GM21515 (cell line): ENCODE measurements around the gene ADAM12.

ENCODE experiments used
- ATAC-seq: cut with Tn5 transposase; IDR thresholded peaks from one replicate; pipeline ENCODE4 v1.9.1; 2021; ENCODE audit not compliant: unreplicated experiment

ADAM12 gene

DNA sequence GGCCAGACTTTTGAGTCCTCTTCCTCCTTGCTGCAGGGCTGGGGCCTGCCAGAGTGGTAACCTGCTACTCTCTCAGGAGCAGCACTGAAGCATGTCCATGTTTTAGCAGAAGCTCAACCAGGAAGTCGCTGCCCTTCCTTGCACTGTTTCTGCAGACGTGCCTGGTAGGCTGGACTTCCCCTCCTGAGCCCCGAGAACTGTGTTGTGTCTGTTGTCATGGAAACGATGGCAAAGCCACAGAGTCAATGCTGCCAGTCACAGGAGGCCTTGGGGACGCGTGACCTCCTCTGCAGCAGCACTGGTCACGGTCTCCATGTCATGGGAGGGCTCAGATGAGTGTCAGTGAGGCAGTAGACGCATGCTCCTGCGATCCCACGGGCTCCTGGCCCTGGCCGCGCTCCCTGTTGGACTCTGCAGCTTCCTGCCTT is 346.5 kb downstream of the ADAM12 start:
- ATAC-seq = peak; percentile 99

DNA sequence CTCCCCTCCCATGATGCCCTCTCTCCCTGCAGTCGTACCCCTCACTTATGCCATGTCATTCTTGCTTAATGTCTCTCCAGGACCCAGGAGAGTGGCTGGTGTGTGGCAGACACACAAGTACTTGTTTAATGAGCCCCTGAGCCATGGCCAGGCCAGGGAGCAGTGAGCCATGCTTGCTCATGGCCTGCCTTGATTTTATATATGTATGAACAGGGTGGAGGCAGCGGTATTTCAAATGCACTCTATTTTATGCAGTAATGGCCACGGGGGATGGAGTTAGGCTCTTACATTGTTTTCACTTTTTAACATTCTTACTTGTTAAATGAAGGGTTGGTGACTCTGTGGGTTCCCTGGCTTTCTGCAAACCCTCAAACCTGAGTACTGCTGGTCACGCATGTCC is 347.2 kb downstream of the ADAM12 start:
- ATAC-seq = no peak

DNA sequence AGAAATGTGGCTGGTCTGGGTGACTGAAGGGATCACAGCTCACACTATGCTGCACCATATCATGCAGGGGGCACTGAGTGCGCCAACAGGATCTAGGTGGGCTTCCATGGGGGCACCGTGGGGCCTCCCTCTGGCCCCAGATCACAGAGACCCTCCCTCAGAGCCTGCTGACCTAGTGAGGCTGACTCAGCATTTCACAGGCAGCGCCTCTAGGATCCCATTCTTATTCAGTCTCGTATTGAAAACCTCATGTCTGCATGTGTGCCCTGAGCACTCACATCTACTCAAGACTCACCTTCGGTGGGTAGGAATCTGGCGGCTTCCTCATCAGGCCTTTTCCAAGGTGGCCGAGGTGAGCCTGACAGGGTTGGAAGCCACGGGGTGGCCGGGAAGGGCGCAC is 350.3 kb downstream of the ADAM12 start:
- ATAC-seq = no peak

DNA sequence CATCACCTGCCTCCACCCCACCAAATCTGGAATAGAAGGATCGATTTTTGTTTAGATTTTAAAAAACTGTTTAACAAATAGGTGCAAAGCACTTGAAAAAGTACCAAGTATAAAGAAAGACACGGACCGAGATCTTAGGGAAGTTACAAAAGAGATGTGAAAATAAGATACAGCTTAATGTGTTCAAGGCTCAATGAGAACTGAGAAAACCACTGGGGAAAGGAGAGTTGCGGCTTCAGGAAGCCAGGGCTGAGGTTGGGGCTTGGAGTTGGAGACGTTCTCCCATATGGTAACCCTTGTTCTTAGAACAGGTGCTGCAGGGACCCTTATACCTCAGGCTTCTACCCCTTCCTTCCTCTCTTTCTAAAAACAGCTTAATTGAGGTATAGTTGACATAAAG is 351.8 kb downstream of the ADAM12 start:
- no peak for ATAC-seq

DNA sequence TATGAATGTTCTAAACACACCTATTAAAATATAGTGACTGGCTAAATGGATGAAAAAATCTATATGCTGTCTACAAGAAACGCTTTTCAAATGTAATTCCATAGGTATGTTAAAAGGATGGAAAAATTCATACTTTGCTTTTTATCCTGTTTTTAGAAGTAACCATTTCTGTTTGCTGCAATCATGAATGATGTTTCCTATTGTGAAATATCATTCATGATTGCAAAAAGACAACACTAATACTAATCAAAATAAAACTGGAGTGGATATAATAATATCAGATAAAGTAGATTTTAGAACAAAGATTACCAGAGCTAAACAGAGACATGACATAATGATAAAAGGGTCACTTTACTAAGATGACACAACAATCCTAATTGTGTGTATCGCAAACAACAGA is 353.7 kb downstream of the ADAM12 start:
- ATAC-seq = no peak

DNA sequence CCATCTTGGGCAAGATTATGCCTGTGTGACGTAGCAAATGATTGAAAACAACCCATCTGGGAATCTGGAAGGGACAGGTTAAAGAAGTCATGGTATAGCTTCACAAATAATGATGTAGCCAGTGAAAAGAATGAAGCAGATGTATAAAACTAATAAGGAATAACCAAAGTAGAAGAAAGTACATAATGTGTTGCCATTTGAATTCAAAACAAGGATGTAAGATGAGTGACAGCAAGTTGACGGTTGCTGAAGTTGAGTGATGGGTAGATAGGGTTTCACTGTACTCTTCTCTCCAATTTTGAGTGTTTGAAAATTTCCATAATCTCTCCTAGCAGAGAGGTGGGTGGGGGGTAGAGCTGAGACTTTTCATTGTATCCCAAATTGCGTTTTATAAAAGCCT is 358.3 kb downstream of the ADAM12 start:
- ATAC-seq = no peak

DNA sequence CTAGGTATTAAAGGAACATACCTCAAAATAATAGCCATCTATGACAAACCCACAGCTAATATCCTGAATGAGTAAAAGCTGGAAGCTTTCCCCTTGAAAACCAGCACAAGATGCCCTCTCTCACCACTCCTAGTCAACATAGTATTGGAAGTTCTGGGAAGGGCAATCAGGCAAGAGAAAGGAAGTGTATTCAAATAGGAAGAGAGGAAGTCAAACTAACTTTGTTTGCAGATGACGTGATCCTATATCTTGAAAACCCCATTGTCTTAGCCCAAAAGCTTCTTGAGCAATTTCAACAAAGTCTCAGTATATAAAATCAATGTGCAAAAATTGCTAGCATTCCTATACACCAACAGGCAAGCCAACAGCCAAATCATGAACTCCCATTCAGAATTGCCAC is 360.6 kb downstream of the ADAM12 start:
- ATAC-seq = no peak

DNA sequence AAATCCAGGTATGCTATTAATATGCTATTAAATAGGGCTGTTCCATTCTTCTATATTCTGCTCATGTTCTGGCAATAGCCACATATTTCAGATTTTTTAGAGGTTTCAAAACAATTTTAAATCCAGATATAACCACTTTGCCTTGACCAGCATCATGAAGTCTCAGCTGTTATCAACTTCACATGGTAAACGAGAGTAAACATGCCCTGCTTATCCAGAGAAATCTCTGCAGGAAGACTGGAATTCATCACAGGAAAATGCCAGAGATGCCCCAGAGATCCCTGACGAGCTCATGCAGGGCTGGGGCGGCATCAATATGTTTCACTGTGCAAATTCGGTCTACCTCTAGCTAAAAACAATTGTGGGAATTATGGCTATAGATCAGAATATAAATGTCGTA is 365.4 kb downstream of the ADAM12 start:
- no peak for ATAC-seq

DNA sequence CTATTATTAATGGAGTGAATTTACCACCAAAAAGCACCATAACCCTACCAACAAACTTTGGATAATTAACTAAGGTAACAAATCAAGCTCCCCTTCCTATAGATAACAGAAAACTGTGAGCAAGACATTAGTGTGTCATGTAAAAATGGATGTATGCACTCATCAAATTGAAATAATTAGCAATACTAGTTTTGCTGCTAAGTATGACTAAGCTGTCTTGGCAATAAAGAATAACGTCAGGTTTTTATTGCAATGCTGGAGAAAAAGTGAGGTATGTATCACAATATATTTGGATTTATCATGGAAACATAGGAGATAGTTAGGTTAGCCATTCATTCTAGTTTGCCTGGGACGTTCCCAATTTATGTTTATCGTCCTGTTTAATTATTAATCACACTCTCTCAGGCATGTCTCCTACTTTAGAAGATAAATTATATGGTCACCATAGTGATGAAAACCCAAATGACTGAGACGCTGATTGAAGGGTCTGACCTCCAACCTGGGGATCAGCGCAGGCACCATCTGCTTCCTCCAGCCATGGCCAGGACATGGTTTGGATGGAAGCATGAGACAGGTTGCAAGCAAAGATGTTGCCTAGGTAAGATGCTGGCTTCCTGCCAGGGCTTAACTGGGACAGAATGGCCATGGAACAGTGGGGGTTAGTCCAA is 366.3 kb downstream of the ADAM12 start:
- no peak for ATAC-seq

DNA sequence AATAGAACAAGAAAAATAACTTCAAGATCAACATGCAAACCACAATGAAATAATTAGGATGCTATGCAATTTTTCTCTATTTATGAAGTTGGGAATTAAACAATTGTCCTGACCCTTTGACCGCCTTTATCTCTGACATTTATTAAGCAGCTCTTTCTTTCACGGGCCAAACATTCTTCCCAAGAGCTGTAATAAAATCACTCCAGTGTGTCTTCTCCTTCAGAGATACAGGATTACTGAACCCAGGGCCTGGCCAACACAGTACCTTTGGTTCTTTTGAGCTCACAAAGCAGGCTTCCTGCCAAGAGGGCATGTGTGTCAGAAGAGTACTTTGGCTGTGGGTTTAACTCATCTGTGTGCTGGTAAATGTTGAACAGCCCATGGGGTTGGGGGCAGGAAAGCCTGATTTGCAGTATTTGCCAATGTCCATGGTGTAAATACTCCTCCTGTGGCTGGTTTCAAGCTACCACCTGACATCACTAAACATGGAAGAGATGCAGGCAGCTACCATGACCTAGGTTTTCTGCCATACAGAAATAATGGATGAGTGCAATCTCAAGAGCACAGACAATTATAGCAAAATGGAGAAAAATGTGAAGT is 370.2 kb downstream of the ADAM12 start:
- ATAC-seq = no peak

DNA sequence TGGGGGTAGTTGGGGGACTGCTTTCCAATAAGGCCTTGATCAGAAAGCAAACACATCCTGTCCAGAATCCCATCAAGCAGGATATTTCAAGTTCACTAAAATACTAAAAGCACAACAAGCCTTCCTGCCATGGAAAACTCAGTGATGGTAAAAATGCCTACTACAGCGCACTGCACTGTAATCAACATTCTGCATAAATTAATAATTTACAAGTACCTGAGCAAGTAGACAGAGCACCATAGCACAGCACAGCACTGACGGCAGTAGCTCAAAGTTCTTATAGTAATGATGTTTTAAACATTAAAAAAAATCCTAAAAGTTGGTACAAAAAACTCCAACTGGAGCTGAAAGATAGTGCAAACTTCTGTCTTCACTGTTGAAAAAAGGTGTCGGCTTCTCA is 371.4 kb downstream of the ADAM12 start:
- no peak for ATAC-seq

DNA sequence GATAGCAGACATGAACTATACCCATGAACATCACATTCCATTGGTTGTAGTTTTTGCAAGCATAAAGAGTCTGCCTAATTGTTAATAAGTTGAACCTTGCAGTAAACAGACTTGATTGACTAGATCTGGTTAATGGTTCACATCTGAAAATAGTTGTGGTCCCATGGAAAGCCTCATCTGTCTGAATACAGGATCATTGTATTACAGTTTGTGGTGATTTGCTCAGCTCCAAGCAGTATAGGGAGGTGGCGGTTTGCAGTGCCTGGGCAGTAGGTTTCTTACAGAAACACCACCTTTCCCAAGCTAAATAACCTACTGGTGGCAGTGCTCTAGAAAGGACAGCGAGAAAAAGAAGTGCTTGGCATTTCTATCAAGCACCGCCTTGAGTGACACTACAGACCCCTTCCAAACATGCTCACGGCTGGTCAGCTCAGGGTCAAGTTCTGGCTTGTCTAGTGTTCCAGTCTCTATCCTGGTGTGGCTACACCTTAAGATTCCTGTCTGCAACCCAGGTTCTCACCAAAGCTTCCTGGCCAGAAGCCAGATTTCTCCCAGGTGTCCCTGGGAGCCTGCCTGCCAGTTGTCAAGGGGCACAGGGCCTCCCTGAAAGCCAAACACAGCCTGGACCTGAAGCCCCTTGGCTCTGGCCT is 372.0 kb downstream of the ADAM12 start:
- ATAC-seq = no peak

DNA sequence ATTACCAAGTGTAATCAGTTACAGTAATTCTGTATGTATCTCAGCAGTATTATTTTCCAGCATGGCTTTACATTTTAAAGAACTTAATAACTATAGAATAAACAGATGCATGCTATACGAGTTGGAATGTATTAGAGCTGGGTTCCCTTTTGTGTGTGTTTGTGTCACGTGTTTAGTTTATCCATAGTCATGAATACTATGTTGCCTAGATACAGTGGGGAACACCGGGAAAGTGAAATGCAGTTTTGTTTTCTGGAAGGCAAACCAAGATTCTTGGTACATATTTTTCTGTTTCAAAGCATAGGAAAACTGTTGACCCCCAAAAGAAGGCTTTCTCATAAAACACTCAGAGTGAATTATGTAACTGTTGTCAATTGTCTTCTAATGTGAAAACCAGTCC is 372.9 kb downstream of the ADAM12 start:
- ATAC-seq = no peak

DNA sequence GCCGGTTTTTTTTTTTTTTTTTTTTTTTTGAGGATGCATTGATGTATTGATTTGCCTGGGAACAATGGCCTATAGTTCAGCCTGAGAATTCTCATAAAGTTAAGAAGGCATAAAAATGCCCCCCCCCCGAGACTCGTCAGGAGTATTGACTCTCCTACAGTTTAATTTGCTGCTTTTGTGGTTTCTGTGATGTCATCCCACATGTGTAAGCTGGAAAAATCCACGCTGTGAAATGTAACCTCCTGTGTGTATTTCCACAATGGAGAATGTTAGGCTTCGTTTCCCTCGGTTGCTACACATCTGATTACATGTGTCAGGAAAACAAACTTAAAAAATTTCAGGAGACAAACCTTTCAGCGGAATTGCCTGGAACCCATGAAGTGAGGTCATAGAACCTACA is 374.0 kb downstream of the ADAM12 start:
- no peak for ATAC-seq

DNA sequence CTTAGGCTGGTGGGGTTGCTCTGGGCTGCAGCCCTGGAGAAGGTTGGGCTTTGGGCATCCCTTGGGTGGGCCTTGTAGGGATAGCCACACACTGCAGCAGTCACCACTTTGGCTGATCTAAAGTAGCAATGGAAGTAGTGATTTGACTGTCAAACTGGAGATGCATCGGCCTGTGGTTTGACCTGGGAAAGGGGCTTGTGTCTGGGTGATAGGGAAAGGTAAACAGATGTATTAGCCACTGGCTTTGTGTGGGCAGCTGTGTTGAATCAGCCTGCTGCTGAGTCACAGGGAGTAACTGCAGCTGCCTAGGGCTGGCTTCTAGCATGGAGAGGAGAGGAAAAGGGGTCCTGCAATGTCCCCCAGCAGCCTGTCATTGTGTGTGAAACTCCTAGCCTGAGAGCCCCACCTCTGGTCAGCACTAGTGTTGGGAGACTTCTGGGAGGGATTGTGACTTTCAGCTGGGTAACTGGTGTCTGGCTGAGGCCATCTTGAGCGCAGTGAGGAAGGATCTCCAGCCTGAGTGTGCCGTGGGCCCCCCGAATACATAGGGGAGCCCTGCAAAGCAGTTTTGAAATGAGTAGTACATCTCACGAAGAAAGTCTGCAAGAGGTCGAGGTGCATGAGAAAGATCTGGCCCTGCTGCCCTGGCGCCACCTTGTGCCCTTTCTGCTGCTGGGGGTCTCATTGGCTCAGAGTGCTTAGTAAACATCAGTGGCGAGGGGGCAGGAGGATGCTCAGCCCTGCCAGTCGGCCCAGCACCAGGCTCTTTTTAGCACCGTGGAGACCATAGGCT is 374.6 kb downstream of the ADAM12 start:
- peak; percentile 60 for ATAC-seq

DNA sequence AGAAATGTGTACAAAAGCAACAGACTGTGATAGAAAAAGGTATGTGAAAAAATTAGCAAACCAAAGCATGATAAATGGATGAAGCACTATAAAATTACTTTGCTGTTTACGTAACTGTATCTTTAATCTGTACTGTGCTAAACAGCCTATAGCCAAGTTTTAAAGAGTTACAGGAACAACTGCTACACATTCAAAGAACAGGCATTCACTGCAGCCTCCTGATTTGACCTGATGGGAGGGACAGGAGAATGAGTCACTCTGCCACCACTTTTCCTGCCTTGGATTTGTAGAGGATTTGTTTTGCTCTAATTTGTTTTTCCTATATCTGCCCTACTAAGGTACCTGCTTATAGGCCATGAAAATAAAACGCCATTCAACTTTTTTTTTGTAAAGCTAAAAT is 375.8 kb downstream of the ADAM12 start:
- ATAC-seq = no peak

DNA sequence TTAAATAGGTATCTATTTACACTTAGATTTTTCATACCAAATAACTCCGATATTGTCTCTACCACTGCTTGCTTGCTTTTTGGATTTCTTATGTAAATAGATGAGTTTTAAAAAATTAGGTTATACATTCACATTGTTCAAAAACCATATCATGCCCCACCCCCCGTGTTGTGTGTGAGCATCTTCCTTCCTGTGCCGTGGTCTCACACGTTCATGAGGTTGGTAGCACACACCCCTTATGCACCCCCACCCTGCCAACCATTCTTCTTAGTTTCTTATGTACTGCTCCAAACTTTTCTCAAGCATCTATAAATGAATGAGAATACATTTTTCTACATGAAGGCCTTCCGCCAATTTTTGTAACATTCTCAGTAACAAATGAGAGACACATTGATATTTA is 376.3 kb downstream of the ADAM12 start:
- ATAC-seq = no peak

DNA sequence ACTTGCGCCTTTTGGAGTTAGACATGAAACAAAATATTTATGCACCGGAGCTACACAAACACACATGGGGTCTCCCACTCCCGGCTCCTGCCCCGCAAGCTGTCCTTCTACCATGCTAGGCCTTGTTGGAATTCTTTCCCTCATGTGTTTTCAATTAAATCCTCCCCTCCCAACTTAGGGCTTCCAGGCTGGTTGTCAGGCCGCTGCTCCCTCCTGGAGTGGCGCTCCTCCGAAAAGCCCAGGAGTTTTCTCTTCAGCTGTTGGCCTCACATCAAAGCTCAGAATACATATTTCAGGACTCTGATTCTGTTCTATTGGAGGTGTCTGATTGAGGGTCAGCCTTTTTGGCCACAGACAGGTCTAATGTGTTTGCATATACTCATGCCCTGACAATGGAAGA is 378.6 kb downstream of the ADAM12 start:
- no peak for ATAC-seq

DNA sequence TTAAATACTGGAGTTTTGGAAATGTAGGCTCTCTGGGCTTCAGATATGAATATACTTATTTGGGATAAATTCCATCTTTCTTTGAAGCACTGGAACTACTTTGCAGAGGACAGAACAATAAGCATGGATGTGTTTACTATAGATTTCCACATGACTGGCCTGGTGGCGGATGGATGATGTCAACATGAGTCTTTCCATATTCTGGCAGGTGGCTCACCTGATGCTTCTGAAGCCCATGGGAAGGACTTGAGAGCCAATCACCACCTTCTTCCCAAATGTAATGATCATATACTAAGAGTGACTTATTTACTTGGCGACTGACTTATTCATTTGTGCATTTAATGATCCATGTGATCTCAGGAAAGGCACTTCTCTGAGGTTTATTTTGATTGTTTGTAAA is 381.4 kb downstream of the ADAM12 start:
- ATAC-seq = no peak

DNA sequence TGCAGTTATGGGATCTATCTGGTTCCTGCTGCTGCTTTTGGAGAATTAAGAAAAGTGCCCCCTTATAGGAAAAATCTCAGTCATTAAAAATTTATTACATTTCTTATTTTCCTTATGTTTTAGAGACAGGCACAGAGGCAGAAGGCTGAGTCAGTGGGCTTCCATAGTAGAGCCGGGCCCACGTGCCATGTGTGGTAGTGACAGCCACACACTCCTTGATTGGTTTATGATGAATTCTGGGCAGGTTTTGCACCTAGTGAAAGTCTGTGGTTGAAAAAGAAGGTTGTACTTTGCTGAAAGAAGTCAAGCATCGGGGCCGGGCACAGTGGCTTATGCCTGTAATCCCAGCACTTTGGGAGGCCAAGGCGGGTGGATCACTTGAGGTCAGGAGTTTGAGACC is 382.0 kb downstream of the ADAM12 start:
- ATAC-seq = no peak

DNA sequence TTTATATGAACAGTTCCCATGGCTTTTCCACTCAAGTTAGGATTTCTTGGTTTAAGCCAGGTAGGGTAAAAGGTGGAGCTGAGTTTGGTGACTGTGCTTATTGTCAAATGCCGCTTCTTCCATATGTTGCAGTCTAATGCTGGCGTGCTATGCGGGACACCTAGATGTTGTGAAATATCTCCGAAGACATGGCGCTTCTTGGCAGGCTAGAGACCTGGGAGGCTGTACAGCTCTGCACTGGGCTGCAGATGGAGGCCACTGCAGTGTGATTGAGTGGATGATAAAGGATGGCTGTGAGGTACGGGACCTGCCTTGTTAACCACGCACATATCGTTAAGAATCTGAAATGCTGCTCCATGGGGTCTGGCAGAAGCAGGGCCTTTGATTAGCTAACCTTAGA is 383.5 kb downstream of the ADAM12 start:
- ATAC-seq = no peak

DNA sequence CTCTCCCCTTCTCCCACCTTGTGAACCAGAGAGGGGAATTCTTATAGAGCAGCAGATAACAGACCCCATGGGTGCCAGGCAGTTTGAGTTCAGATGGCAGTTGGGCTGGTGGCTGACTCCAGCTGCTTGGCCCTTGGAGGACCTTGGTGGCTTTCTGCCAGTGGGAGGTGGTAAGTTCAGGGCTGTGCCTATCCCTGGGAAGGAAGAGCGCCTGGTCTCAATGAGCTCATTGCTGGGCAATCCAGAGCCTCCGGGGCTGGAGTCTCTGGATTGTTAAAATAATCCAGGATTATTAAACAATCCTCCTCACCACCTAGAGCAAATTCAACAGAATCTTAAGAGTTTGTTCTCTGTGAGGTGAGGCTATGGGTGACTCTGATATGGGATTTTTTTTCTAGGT is 386.7 kb downstream of the ADAM12 start:
- ATAC-seq = no peak
